SK-N-SH (cell line): ENCODE results near the gene RPAP3. TPM values are rescaled to one million over a fixed set of nuclear protein-coding genes. Genes with fewer than 3 reads are reported as not detected.

Experiments used
- CTCF ChIA-PET: fragments of 300-600, 350-600 bp; formaldehyde crosslinking; extraction: SDS; loops from one replicate; lab custom pipeline; 2021; lab: Yijun Ruan, JAX
- POLR2A ChIA-PET: fragments of 350-600 bp; sonication (Branson Sonifier 250); formaldehyde crosslinking; extraction: SDS; loops from one replicate; lab custom pipeline; 2020; ENCODE audit warnings: antibody characterized with exemption, inconsistent platforms; lab: Yijun Ruan, JAX
- DNase-seq: peaks from one replicate; pipeline ENCODE4 v3.0.0; 2012
- H2AFZ ChIP-seq: fragments of 200-600 bp; sonication (generic); 2 replicates; pipeline ENCODE4 v1.8.1; 2016; ENCODE audit warnings: antibody characterized with exemption, mild to moderate bottlenecking, low read depth
- H3F3A ChIP-seq: fragments of 200-600 bp; sonication (generic); replicated peaks from 2 replicates; pipeline ENCODE3; 2016; ENCODE audit warnings: antibody characterized with exemption, mild to moderate bottlenecking; ENCODE audit not compliant: insufficient read depth
- H3K27ac ChIP-seq, 2 experiments: fragments of 200-500 bp in 1 of 2; fragments of 200-600 bp in 1 of 2; sonication (Bioruptor generic) in 1 of 2; sonication (generic), shearing (Covaris generic) in 1 of 2; 2 replicates each; pipeline versions ENCODE4 v1.5.1 to v1.6.1; 2014 to 2016; ENCODE audit warnings: low read depth in 2 of 2, inconsistent platforms in 1 of 2, low read length in 1 of 2, mild to moderate bottlenecking in 1 of 2, mixed read lengths in 1 of 2
- H3K27me3 ChIP-seq: fragments of 200-600 bp; sonication (generic), shearing (Covaris generic); 2 replicates; pipeline ENCODE4 v1.6.1; 2016; ENCODE audit warnings: mixed run types; ENCODE audit not compliant: insufficient read depth
- H3K36me3 ChIP-seq, 2 experiments: fragments of 200-500 bp in 1 of 2; fragments of 200-600 bp in 1 of 2; sonication (Bioruptor generic) in 1 of 2; sonication (generic) in 1 of 2; replicated peaks in 1 of 2; 2 replicates each; pipeline versions ENCODE3 to v1.5.1; 2014 to 2016; ENCODE audit warnings: low read length in 1 of 2, mild to moderate bottlenecking in 1 of 2; ENCODE audit not compliant: insufficient read depth in 2 of 2, control insufficient read depth in 1 of 2
- H3K4me1 ChIP-seq, 2 experiments: fragments of 200-500 bp in 1 of 2; fragments of 200-600 bp in 1 of 2; sonication (Bioruptor generic) in 1 of 2; sonication (generic), shearing (Covaris generic) in 1 of 2; 2 replicates each; pipeline versions ENCODE4 v1.5.1 to v1.6.1; 2014 to 2016; ENCODE audit warnings: low read depth in 1 of 2, low read length in 1 of 2, mixed run types in 1 of 2; ENCODE audit not compliant: insufficient read depth in 2 of 2, control insufficient read depth in 1 of 2
- H3K4me2 ChIP-seq: fragments of 200-600 bp; sonication (generic), shearing (Covaris generic); 2 replicates; pipeline ENCODE4 v1.6.1; 2017; ENCODE audit warnings: mixed run types
- H3K4me3 ChIP-seq, 2 experiments: fragments of 200-500 bp in 1 of 2; fragments of 200-600 bp in 1 of 2; sonication (Bioruptor generic) in 1 of 2; sonication (generic), shearing (Covaris generic) in 1 of 2; 2 replicates each; pipeline versions ENCODE4 v1.5.1 to v1.8.1; 2014 to 2016; ENCODE audit warnings: low read depth in 2 of 2, inconsistent platforms in 1 of 2, low read length in 1 of 2, mild to moderate bottlenecking in 1 of 2, mixed read lengths in 1 of 2, moderate library complexity in 1 of 2
- H3K79me2 ChIP-seq: fragments of 200-600 bp; sonication (generic); 2 replicates; pipeline ENCODE4 v1.8.1; 2017; ENCODE audit warnings: mild to moderate bottlenecking; ENCODE audit not compliant: insufficient read depth
- H3K9ac ChIP-seq: fragments of 200-600 bp; sonication (generic); 2 replicates; pipeline ENCODE4 v1.6.1; 2017; ENCODE audit warnings: mixed run types
- H3K9me2 ChIP-seq: fragments of 200-600 bp; sonication (generic); 2 replicates; pipeline ENCODE4 v1.6.1; 2017; ENCODE audit warnings: mixed run types
- H3K9me3 ChIP-seq: fragments of 200-600 bp; sonication (generic); 2 replicates; pipeline ENCODE4 v1.6.1; 2017; ENCODE audit warnings: mixed run types, mild to moderate bottlenecking, moderate library complexity
- H4K20me1 ChIP-seq: fragments of 200-600 bp; sonication (generic); 2 replicates; pipeline ENCODE4 v1.6.1; 2017; ENCODE audit warnings: mild to moderate bottlenecking, mixed run types; ENCODE audit not compliant: insufficient read depth
- CHD2 ChIP-seq: fragments of 150-350 bp; IDR thresholded peaks from 2 replicates; pipeline ENCODE4 v1.6.1; 2018; ENCODE audit warnings: low read length; ENCODE audit not compliant: partially characterized antibody
- ELF1 ChIP-seq: IDR thresholded peaks from 2 replicates; pipeline ENCODE4 v1.4.0; 2012
- EP300 ChIP-seq, 2 experiments: IDR thresholded peaks; 2 replicates each; pipeline versions ENCODE4 v1.4.0 to v1.6.1; 2012; ENCODE audit warnings: borderline replicate concordance in 1 of 2, low read depth in 1 of 2, low read length in 1 of 2
- EZH2phosphoT487 ChIP-seq: fragments of 200-600 bp; sonication (generic); IDR thresholded peaks from 2 replicates; pipeline ENCODE4 v1.6.1; 2017; ENCODE audit warnings: low read depth, mixed run types, mild to moderate bottlenecking, antibody characterized with exemption, moderate library complexity, borderline replicate concordance
- FOXJ3 ChIP-seq: sonication (generic); formaldehyde crosslinking; IDR thresholded peaks from 2 replicates; pipeline ENCODE4 v1.5.1; 2020; ENCODE audit warnings: mild to moderate bottlenecking, missing genetic modification reagents
- FOXM1 ChIP-seq: IDR thresholded peaks from 2 replicates; pipeline ENCODE4 v1.4.0; 2012; ENCODE audit warnings: low read depth, mild to moderate bottlenecking
- GABPA ChIP-seq: IDR thresholded peaks from 2 replicates; pipeline ENCODE4 v1.4.0; 2012; ENCODE audit warnings: low read depth, mild to moderate bottlenecking
- GATA2 ChIP-seq: sonication (generic); formaldehyde crosslinking; IDR thresholded peaks from 2 replicates; pipeline ENCODE4 v1.5.0; 2020; ENCODE audit warnings: mild to moderate bottlenecking, missing genetic modification reagents
- JUND ChIP-seq: IDR thresholded peaks from 2 replicates; pipeline ENCODE4 v1.4.0; 2012
- MEF2A ChIP-seq: IDR thresholded peaks from 2 replicates; pipeline ENCODE4 v1.4.0; 2012; ENCODE audit warnings: low read depth, borderline replicate concordance
- MXI1 ChIP-seq: IDR thresholded peaks from 2 replicates; pipeline ENCODE4 v1.6.1; 2012; ENCODE audit warnings: mild to moderate bottlenecking, low read depth, low read length, improper control_type of control experiment
- NFIC ChIP-seq: IDR thresholded peaks from 2 replicates; pipeline ENCODE4 v1.4.0; 2012; ENCODE audit warnings: borderline replicate concordance
- POLR2AphosphoS5 ChIP-seq: IDR thresholded peaks from 2 replicates; pipeline ENCODE4 v1.6.1; 2012; ENCODE audit warnings: low read depth, low read length
- RAD21 ChIP-seq: IDR thresholded peaks from 2 replicates; pipeline ENCODE4 v1.6.1; 2012; ENCODE audit warnings: mild to moderate bottlenecking, low read length
- RCOR1 ChIP-seq: fragments of 150-350 bp; IDR thresholded peaks from 2 replicates; pipeline ENCODE4 v1.6.1; 2017; ENCODE audit warnings: antibody characterized with exemption, low read length
- SMC3 ChIP-seq: IDR thresholded peaks from 2 replicates; pipeline ENCODE4 v1.6.1; 2012; ENCODE audit warnings: low read depth, low read length, improper control_type of control experiment
- TAF1 ChIP-seq: IDR thresholded peaks from 2 replicates; pipeline ENCODE4 v1.6.1; 2012; ENCODE audit warnings: low read depth, mild to moderate bottlenecking, low read length, moderate library complexity, borderline replicate concordance
- TEAD4 ChIP-seq: IDR thresholded peaks from 2 replicates; pipeline ENCODE4 v1.4.0; 2012; ENCODE audit warnings: mild to moderate bottlenecking, borderline replicate concordance; ENCODE audit not compliant: insufficient read depth
- WGBS: methylation state at CpG from one replicate; pipeline ENCODE4 v1.1.6; 2017; ENCODE audit warnings: low lambda C conversion rate; 5-methylcytosine and 5-hydroxymethylcytosine counted together
- polyA plus RNA-seq, 3 experiments: library from polyadenylated mRNA; depleted of rRNA; stranded (reverse); fragments of >200 nt; gene quantifications; 2 replicates each; pipeline ENCODE4 v1.2.3, GENCODE V29; 2012
- TF ChIP-seq, protein P1 (sequence below): IDR thresholded peaks from 2 replicates; pipeline ENCODE4 v1.6.1; 2012; ENCODE audit warnings: mild to moderate bottlenecking, low read depth, low read length, moderate library complexity
- TF ChIP-seq, protein P2 (sequence below): IDR thresholded peaks from 2 replicates; pipeline ENCODE4; 2012
- TF ChIP-seq, protein P3 (sequence below): fragments of 200-600 bp; sonication (generic); IDR thresholded peaks from 2 replicates; pipeline ENCODE4 v1.6.1; 2017; ENCODE audit warnings: antibody characterized with exemption, mild to moderate bottlenecking, moderate library complexity
- TF ChIP-seq, protein P4 (sequence below): IDR thresholded peaks from 2 replicates; pipeline ENCODE4 v1.4.0; 2012; ENCODE audit warnings: low read depth

The RPAP3 gene
- polyA plus RNA-seq, 1 of the 3 experiments (the other 2 are of a cell fraction), result 6.7 TPM

DNA sequence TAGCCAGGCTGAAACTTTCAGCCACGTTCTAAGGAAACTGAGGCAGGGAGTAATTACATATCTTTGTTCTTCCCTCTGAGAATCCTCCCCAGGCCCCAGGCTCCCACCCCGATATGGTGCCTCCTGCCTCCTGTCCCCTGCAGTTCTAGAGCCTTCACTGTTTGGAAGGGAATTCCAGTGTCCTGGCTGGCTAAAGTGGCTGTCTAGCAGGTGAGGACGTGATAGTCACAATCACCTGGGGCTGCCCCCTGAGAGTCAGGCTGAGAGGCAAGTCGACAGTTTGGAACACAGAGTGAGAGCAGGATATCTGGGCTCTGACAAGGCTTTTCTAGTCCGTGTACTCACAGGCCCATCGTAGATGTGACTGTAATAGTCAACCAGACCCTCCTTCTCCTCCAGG, 6.3 kb upstream of the RPAP3 start:
- Histone ChIP-seq H3K79me2 (no peaks in the 10 kb centered on the region), H3K9me2 (no peaks in the 10 kb centered on the region), H3K4me3 (no peak overlapping the region), H3K4me2 (no peak overlapping the region), H3K4me1 (peaks cover 0 to 4% of the 10 kb centered on the region in 2 experiments; a peak in 2 of 4 replicates), H4K20me1 (no peaks in the 10 kb centered on the region), H2AFZ (no peak overlapping the region), H3K36me3 (no peaks in the 10 kb centered on the region), H3K27me3 (no peaks in the 10 kb centered on the region), H3K9ac (no peak overlapping the region), H3F3A (no peaks in the 10 kb centered on the region), H3K27ac (no peak overlapping the region), H3K9me3 (no peaks in the 10 kb centered on the region)
- 87% methylated on average over 6 of the region's 6 CpGs for WGBS
- POLR2A ChIA-PET, result no interaction called here
- CTCF ChIA-PET, result interaction anchor here (15.9 to 43.0 kb wide), 3 partner anchors 30 to 125 kb away, joined by 298 to 1294 read pairs (median 387); partner anchors contain the start of gene SLC48A1
- DNase-seq, result no peak
- TF ChIP-seq EP300 (IDR thresholded peaks at IDR 0.05; ENCODE audit: borderline replicate concordance in 1 of 2, low read depth in 1 of 2, low read length in 1 of 2) (no peak), RAD21 (no peak)

DNA sequence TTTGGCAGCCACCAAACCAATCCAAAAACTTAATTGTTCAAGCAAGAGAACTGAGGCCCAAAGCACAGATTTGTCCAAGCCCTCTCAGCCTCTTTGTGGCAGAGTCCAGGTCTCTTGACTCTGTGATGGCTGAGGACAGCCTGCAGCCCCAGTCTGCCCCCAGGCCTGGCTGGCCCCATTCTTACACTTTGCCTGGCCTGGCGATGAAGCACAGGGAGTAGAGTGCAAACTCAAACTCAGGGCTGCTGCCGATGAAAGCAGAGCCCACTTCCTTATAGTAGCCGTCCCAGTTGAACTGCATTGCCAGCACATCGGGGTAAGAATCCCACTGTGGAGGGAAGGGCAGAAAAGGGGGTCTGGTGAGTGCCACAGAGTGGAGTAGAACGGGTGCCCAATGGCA, 5.6 kb upstream of the RPAP3 start:
- no peak overlapping the region for H3K4me3 ChIP-seq
- POLR2A ChIA-PET, result no interaction called here
- no peak overlapping the region for H2AFZ ChIP-seq
- no peak for DNase-seq
- CTCF ChIA-PET, result interaction anchor here (15.9 to 43.0 kb wide), 3 partner anchors 31 to 125 kb away, joined by 298 to 1294 read pairs (median 387); partner anchors contain the start of gene SLC48A1
- no peaks in the 10 kb centered on the region for H3K79me2 ChIP-seq
- H3K4me2 ChIP-seq, result no peak overlapping the region
- no peak overlapping the region for H3K9ac ChIP-seq
- no peaks in the 10 kb centered on the region for H3K9me2 ChIP-seq
- 84% methylated on average over 5 of the region's 5 CpGs for WGBS
- H4K20me1 ChIP-seq, result no peaks in the 10 kb centered on the region
- H3K27me3 ChIP-seq, result no peaks in the 10 kb centered on the region
- peaks cover 0 to 3% of the 10 kb centered on the region in 2 experiments; a peak in 2 of 4 replicates for H3K4me1 ChIP-seq
- TF ChIP-seq RCOR1 (no peak), ELF1 (no peak), EZH2phosphoT487 (no peak), POLR2AphosphoS5 (no peak), SMC3 (no peak), GABPA (no peak), MEF2A (no peak), GATA2 (CRISPR knock-in tag) (no peak), JUND (no peak), TEAD4 (no peak), MXI1 (no peak), FOXJ3 (CRISPR knock-in tag) (no peak), NFIC (no peak), TAF1 (no peak), FOXM1 (no peak), CHD2 (no peak)
- TF ChIP-seq, protein P1, sequence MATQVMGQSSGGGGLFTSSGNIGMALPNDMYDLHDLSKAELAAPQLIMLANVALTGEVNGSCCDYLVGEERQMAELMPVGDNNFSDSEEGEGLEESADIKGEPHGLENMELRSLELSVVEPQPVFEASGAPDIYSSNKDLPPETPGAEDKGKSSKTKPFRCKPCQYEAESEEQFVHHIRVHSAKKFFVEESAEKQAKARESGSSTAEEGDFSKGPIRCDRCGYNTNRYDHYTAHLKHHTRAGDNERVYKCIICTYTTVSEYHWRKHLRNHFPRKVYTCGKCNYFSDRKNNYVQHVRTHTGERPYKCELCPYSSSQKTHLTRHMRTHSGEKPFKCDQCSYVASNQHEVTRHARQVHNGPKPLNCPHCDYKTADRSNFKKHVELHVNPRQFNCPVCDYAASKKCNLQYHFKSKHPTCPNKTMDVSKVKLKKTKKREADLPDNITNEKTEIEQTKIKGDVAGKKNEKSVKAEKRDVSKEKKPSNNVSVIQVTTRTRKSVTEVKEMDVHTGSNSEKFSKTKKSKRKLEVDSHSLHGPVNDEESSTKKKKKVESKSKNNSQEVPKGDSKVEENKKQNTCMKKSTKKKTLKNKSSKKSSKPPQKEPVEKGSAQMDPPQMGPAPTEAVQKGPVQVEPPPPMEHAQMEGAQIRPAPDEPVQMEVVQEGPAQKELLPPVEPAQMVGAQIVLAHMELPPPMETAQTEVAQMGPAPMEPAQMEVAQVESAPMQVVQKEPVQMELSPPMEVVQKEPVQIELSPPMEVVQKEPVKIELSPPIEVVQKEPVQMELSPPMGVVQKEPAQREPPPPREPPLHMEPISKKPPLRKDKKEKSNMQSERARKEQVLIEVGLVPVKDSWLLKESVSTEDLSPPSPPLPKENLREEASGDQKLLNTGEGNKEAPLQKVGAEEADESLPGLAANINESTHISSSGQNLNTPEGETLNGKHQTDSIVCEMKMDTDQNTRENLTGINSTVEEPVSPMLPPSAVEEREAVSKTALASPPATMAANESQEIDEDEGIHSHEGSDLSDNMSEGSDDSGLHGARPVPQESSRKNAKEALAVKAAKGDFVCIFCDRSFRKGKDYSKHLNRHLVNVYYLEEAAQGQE, result no peak
- TF ChIP-seq, protein P2, sequence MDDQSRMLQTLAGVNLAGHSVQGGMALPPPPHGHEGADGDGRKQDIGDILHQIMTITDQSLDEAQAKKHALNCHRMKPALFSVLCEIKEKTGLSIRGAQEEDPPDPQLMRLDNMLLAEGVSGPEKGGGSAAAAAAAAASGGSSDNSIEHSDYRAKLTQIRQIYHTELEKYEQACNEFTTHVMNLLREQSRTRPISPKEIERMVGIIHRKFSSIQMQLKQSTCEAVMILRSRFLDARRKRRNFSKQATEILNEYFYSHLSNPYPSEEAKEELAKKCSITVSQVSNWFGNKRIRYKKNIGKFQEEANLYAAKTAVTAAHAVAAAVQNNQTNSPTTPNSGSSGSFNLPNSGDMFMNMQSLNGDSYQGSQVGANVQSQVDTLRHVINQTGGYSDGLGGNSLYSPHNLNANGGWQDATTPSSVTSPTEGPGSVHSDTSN, result no peak
- TF ChIP-seq, protein P3, sequence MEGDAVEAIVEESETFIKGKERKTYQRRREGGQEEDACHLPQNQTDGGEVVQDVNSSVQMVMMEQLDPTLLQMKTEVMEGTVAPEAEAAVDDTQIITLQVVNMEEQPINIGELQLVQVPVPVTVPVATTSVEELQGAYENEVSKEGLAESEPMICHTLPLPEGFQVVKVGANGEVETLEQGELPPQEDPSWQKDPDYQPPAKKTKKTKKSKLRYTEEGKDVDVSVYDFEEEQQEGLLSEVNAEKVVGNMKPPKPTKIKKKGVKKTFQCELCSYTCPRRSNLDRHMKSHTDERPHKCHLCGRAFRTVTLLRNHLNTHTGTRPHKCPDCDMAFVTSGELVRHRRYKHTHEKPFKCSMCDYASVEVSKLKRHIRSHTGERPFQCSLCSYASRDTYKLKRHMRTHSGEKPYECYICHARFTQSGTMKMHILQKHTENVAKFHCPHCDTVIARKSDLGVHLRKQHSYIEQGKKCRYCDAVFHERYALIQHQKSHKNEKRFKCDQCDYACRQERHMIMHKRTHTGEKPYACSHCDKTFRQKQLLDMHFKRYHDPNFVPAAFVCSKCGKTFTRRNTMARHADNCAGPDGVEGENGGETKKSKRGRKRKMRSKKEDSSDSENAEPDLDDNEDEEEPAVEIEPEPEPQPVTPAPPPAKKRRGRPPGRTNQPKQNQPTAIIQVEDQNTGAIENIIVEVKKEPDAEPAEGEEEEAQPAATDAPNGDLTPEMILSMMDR, result no peak
- TF ChIP-seq, protein P4, sequence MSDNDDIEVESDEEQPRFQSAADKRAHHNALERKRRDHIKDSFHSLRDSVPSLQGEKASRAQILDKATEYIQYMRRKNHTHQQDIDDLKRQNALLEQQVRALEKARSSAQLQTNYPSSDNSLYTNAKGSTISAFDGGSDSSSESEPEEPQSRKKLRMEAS, result no peak
- H3K36me3 ChIP-seq, result no peaks in the 10 kb centered on the region
- no peaks in the 10 kb centered on the region for H3K9me3 ChIP-seq
- H3K27ac ChIP-seq, result no peak overlapping the region
- no peaks in the 10 kb centered on the region for H3F3A ChIP-seq
